T1000 (cell line): Measurements from ENCODE around the gene PLEKHA3.
"Not testable (repeated sequence)": the region's sequence is repeated elsewhere in the genome, so short reads cannot be mapped to it uniquely, and the experiment has no call there.

ENCODE experiments used
- DNase-seq: peaks from one replicate; lab custom pipeline; 2025; ENCODE audit warnings: mixed read lengths; lab: John Stamatoyannopoulos, UW

Gene PLEKHA3

DNA sequence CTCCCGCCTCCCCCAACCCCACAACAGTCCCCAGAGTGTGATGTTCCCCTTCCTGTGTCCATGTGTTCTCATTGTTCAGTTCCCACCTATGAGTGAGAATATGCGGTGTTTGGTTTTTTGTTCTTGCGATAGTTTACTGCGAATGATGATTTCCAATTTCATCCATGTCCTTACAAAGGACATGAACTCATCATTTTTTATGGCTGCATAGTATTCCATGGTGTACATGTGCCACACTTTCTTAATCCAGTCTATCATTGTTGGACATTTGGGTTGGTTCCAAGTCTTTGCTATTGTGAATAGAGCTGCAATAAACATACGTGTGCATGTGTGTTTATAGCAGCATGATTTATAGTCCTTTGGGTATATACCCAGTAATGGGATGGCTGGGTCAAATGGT, 44.8 kb downstream of the PLEKHA3 start:
- not testable (repeated sequence) for DNase-seq

DNA sequence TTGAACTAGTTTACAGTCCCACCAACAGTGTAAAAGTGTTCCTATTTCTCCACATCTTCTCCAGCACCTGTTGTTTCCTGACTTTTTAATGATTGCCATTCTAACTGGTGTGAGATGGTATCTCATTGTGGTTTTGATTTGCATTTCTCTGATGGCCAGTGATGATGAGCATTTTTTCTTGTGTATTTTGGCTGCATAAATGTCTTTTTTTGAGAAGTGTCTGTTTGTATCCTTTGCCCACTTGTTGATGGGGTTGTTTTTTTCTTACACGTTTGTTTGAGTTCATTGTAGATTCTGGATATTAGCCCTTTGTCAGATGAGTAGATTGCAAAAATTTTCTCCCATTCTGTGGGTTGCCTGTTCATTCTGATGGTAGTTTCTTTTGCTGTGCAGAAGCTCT, 45.2 kb downstream of the PLEKHA3 start:
- DNase-seq: not testable (repeated sequence)

DNA sequence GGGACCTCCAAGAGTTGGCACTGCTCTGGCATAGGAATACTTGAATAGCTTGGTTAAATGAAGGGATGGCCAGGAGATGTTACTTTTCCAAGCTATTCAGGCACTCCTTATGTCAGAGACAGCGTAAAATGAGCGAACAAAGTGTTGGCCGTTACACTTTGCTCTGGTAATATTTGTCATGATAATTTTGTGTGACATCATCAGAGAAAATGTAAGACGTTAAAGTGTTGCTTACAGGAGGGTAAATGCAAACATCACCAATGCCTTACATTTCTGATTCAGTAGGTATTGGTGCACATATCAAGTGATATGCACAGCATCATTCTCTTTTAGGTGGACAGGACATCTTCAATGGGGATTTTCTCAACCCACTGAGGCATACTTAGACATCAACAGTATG, 46.0 kb downstream of the PLEKHA3 start:
- no peak for DNase-seq

DNA sequence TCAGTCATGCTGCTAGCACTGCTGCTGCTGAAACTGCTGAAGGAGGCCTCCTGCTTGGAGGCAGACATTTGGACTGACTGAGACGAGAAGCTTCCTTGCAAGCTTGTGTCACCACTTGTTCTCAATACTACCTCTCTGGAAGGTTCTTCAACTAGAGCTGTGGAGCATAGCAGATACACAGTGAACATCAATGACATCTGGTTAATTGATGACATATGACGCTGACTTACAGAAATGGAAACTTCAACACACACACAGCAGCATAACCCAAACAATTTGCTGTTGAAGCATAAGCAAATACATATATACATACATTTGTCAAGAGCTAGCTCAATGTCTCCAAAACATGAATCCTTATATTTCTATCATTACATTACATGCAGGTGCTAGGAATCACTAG, 47.3 kb downstream of the PLEKHA3 start:
- DNase-seq: no peak

- no peak for DNase-seq
Observed at GRCh38 chr2:178528647-178529046, 48.4 kb downstream of the PLEKHA3 start.

- no peak for DNase-seq
Observed at GRCh38 chr2:178529194-178529593, 48.9 kb downstream of the PLEKHA3 start.

DNA sequence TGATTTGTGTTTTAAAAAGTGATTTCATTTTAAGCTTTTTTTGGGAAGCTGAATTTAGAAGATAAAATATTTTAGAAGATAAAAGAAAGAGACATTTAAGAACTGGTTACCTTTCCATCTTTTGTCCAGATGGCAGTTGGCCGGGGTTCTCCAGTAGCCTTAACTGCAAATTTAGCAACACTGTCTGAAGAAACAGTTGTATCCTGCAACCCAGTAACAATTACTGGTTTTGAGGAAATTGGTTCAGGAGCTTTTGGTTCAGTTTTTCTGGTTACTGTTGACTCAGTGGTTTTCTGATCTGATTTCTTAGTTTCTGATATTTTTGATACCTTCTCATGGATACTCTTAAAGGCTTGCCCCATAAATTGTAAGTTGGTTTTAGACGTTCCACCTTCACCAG, 49.9 kb downstream of the PLEKHA3 start:
- DNase-seq: no peak

DNA sequence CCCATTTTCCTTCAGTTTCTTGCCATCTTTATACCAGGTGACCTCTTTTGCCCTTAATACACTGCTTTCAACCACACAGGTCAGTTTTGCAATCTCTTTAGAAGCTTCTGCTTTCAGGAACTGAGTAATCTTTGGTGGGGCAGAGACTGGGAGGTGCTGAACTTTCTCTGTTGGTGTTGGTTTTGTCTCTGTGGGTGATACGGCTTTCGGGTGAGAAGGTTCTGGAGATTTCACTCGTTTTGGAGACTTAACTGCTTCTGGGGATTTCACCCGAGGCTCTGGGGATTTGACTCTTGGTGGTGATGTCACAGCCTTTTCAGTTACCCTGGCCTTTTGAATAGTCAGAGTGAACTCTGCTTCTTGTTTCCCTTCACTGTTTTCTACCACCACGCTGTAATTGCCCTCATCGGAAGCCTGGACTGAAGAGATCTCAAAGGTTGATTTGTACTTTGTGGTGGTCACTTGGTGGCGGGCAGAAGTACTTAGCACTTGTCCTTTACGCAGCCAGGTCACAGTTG, 50.4 kb downstream of the PLEKHA3 start:
- no peak for DNase-seq

GRCh38 chr2:178531168-178531567, 50.9 kb downstream of the PLEKHA3 start:
- DNase-seq: no peak

DNA sequence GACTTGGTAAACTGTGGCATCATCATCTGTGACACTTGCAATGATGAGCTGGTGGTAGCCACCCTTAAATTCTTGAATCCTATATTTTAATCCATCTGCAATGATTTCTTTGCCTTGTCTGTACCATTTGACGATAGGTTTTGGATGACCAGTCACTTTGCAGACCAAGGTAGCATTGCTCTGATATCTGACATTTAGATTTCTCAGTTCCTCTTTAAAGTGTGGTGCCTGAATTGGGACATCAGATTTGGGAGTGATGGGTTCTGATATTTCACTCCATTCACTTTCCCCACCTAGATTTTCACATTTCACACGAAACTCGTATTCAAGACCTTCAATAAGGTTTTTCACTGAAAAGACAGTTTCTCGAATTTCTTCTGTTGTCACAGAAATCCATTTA, 55.8 kb downstream of the PLEKHA3 start:
- DNase-seq: no peak

DNA sequence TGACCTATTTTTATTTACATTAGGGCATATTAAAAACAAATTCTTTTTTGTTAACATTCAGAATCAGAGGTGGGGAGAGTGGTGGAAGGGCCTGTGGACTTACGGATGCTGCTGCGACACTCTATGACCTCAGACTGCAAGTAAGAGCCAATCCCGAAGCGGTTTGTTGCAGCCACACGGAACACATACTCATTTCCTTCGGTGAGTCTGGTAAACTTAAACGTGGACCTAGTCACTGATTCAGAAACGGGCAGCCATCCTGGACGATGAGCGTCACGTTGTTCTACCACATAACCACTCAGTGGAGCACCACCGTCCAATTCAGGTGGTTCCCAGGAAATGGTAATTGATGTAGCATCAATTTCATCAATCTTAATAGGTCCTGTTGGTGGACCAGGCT, 61.9 kb downstream of the PLEKHA3 start:
- no peak for DNase-seq

GRCh38 chr2:178542569-178542968, 62.3 kb downstream of the PLEKHA3 start:
- no peak for DNase-seq

GRCh38 chr2:178550352-178550751, 70.1 kb downstream of the PLEKHA3 start:
- DNase-seq: no peak

DNA sequence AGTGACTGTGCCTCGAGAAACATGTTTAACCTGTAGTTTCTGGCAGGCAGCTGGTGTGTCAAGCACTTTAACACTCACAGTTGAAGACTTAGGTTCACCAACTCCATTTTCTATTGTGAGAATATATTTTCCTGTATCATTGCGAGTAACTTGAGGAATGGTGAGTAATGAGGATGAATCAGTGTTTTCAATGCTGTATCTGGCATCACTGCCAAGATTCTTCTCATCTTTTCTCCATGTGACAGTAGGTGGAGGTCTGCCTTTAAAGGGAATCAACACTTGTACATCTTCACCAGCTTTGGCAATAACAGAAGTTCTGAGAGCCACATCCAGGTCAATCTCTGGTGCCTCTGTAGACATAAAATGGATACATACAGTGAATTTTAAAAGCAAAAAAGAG, 72.8 kb downstream of the PLEKHA3 start:
- DNase-seq: peak; percentile 7
